Cardiac muscle cell (in vitro differentiated cells and primary cell): ENCODE results near the gene PVR. TPM values are rescaled to one million over a fixed set of nuclear protein-coding genes. Genes with fewer than 3 reads are reported as not detected.

ENCODE experiments used
- DNase-seq, 2 donors: peaks; one replicate each; pipeline versions ENCODE4 v3.0.0 to v3.0.0-alpha.2; 2010 to 2017; ENCODE audit warnings: low read depth in 1 of 2, low spot score in 1 of 2
- H3K27ac ChIP-seq: fragments of 200-600 bp; sonication (generic); 2 replicates; pipeline ENCODE4 v1.5.1; 2016
- H3K27me3 ChIP-seq: fragments of 200-600 bp; sonication (generic); 2 replicates; pipeline ENCODE4 v1.6.0; 2016; ENCODE audit warnings: control low read depth
- H3K36me3 ChIP-seq: fragments of 200-600 bp; sonication (generic); 2 replicates; pipeline ENCODE4 v1.5.1; 2016; ENCODE audit warnings: control low read depth
- H3K4me1 ChIP-seq: fragments of 200-600 bp; sonication (generic); 2 replicates; pipeline ENCODE4 v1.8.1; 2017; ENCODE audit warnings: low read depth, mild to moderate bottlenecking, mixed run types
- H3K4me3 ChIP-seq: fragments of 200-600 bp; sonication (generic); 2 replicates; pipeline ENCODE4 v1.5.1; 2016; ENCODE audit warnings: mild to moderate bottlenecking
- H3K9me3 ChIP-seq: fragments of 200-600 bp; sonication (generic); 2 replicates; pipeline ENCODE4 v1.5.1; 2017; ENCODE audit warnings: low read depth, mild to moderate bottlenecking, control low read depth
- polyA plus RNA-seq: library from polyadenylated mRNA; unstranded; fragments of >200 nt; fragmentation: Nextera tagmentation; extraction: Ambion mirVana; gene quantifications from 2 replicates; pipeline ENCODE4 v1.2.1, GENCODE V29; 2016
- total RNA-seq: library from RNA; depleted of rRNA; stranded (reverse); fragments of >200 nt; gene quantifications from 2 replicates; pipeline ENCODE4 v1.2.3, GENCODE V29; 2016
- TF ChIP-seq, protein P1 (sequence below): IDR thresholded peaks from 2 replicates; pipeline ENCODE4 v1.5.1; 2012; ENCODE audit warnings: low read depth, mild to moderate bottlenecking, low read length

Gene PVR
- total and polyA plus RNA-seq, 2 experiments from 2014 or later = 19.6 to 20.8 TPM

DNA sequence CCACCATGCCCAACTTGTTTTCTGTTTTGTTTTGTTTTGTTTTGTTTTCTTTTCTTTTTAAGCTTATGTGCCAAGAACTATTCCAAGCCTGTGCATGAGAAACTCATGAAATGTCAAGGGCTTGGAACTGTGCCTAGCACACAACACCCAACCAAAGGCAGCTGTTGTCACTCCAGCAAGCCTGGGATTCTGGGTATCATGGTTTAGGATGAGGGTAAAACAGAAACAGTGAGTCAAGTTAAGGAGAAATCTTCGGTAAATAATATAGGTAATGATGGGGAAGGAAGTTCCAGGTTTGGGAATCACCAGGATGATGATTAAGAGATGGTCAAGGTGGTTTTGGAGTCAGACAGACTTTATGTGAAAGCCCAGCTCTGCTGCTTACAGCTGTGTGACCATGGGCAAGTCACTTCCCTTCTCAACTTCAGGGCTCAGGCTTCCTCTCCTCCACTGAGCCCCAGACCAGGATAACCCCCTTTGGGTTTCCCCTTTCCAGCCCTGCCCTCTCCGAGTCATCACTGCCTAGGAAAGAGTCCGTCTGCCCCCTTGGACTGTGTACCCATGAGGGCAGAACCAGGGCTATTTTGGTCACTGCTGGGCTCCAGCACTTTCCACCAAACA, 5.0 kb downstream of the PVR start:
- Histone ChIP-seq H3K9me3 (no peaks in the 10 kb centered on the region), H3K36me3 (peaks cover 10% of the 10 kb centered on the region), H3K4me1 (no peaks in the 10 kb centered on the region), H3K27me3 (no peaks in the 10 kb centered on the region), H3K4me3 (no peak overlapping the region), H3K27ac (no peak overlapping the region)
- TF ChIP-seq, protein P1, sequence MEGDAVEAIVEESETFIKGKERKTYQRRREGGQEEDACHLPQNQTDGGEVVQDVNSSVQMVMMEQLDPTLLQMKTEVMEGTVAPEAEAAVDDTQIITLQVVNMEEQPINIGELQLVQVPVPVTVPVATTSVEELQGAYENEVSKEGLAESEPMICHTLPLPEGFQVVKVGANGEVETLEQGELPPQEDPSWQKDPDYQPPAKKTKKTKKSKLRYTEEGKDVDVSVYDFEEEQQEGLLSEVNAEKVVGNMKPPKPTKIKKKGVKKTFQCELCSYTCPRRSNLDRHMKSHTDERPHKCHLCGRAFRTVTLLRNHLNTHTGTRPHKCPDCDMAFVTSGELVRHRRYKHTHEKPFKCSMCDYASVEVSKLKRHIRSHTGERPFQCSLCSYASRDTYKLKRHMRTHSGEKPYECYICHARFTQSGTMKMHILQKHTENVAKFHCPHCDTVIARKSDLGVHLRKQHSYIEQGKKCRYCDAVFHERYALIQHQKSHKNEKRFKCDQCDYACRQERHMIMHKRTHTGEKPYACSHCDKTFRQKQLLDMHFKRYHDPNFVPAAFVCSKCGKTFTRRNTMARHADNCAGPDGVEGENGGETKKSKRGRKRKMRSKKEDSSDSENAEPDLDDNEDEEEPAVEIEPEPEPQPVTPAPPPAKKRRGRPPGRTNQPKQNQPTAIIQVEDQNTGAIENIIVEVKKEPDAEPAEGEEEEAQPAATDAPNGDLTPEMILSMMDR = no peak
- peak in 1 of 2 donors; percentile 88 for DNase-seq

DNA sequence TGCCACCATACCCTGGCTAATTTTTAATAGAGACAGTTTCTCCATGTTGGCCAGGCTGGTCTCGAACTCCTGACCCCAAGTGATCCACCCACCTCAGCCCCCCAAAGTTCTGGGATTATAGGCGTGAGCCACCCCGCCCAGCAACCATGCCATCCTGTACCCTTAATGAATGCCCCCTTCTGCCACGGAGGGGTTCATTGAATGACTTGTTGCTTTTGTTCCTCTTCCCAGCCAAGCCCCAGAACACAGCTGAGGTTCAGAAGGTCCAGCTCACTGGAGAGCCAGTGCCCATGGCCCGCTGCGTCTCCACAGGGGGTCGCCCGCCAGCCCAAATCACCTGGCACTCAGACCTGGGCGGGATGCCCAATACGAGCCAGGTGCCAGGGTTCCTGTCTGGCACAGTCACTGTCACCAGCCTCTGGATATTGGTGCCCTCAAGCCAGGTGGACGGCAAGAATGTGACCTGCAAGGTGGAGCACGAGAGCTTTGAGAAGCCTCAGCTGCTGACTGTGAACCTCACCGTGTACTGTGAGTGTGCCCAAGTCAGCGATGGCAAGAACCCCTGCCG, 6.0 kb downstream of the PVR start:
- H3K27ac ChIP-seq = no peak overlapping the region
- no peaks in the 10 kb centered on the region for H3K4me1 ChIP-seq
- H3K27me3 ChIP-seq = no peaks in the 10 kb centered on the region
- DNase-seq = no peak
- H3K9me3 ChIP-seq = no peaks in the 10 kb centered on the region
- H3K36me3 ChIP-seq = peaks cover 15% of the 10 kb centered on the region
- no peak overlapping the region for H3K4me3 ChIP-seq
- TF ChIP-seq, protein P1 = no peak

DNA sequence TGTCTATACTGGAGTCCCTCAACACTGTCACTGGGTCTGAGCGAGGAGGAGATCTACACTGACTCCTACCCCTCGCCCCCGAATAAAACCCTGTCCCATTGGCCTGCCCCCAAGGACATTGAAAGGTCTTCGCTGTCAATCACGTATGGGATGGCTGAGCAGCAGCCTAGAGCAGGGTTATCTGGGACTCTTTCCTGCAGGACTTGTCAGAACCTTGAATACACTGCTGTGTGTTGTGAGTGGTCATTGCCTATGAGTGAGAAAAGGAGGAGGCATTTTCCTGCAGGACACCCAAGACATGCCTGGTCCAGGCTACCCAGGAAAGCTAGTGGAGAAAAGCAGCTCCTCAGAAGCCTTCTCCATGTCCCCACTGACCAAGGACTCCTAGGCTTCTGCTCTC, 9.6 kb downstream of the PVR start:
- TF ChIP-seq, protein P1 = no peak
- Histone ChIP-seq H3K36me3 (peaks cover 22% of the 10 kb centered on the region), H3K4me1 (no peaks in the 10 kb centered on the region), H3K27ac (no peak overlapping the region), H3K4me3 (no peak overlapping the region), H3K27me3 (no peaks in the 10 kb centered on the region), H3K9me3 (no peaks in the 10 kb centered on the region)
- no peak for DNase-seq

DNA sequence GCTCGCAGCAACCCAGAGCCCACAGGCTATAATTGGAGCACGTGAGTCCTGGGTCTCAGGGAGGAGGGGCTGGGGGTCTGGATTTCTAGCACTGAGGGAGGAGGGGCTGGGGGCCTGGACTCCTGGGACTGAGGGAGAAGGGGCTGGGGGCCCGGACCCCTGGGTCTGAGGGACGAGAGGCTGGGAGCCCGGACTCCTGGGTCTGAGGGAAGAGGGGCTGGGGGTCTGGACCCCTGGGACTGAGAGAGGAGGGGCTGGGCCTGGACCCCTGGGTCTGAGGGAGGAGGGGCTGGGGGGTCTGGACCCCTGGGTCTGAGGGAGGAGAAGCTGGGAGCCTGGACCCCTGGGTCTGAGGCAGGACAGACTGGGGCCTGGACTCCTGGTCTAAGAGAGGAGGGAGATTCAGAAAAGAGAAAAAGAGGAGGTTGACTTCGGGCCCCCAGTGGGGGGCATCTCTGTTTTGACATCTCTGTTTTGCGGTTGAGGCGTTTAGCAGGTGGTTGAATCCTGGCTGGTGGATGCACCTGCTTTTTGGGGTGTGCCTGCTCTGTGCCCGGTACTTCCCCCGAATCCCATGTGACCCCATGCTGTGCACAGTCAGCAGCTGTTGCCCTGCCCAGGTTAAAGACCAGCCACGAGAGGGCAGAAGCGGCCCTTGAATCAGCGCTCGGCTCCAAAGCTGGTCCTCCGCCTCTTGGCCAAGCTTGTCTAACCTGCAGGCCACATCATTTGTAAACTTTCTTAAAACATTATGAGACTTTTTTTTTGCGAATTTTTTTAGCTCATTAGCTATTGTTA, 10.5 kb downstream of the PVR start:
- no peaks in the 10 kb centered on the region for H3K9me3 ChIP-seq
- TF ChIP-seq, protein P1 = peak; percentile 54
- H3K4me1 ChIP-seq = no peaks in the 10 kb centered on the region
- H3K36me3 ChIP-seq = peaks cover 25% of the 10 kb centered on the region
- H3K4me3 ChIP-seq = no peak overlapping the region
- H3K27ac ChIP-seq = no peak overlapping the region
- H3K27me3 ChIP-seq = no peaks in the 10 kb centered on the region
- peak; percentile 53 to 68 for DNase-seq

DNA sequence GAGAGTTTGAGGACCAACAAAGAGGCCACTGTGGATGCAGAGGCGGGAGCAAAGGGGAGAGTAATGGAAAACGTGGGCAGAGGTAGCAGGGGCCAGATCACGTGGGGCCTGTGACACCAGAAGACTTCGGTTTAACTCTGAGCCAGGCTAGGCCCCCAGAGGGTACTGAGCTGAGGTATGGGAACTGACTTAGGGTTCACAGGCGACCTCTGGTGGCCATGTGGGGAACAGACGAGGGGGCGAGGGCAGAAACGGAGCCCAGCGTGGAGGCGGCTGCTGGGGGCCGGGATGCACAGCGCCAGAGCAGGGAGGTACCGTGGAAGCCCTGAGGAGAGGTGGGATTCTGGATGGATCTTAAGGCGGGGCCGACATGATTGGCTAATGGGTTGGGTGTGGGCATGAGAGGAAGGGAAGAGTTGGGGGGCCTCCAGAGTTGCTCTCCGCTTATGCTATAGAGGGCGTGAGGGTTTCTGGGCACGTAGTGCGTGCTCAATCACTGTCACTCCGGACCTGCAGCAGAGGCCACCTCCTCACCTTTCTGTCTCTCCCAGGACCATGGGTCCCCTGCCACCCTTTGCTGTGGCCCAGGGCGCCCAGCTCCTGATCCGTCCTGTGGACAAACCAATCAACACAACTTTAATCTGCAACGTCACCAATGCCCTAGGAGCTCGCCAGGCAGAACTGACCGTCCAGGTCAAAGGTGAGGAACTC, 13.7 kb downstream of the PVR start:
- TF ChIP-seq, protein P1 = peak; percentile 88
- no peaks in the 10 kb centered on the region for H3K27me3 ChIP-seq
- no peaks in the 10 kb centered on the region for H3K4me1 ChIP-seq
- peaks cover 34% of the 10 kb centered on the region for H3K36me3 ChIP-seq
- peak; percentile 80 to 82 for DNase-seq
- H3K4me3 ChIP-seq = no peak overlapping the region
- H3K9me3 ChIP-seq = no peaks in the 10 kb centered on the region
- H3K27ac ChIP-seq = no peak overlapping the region
